ENCODE data around the gene STXBP5L.

STXBP5L gene

GRCh38 chr3:121096953-121097352, 188.9 kb downstream of the STXBP5L start:
- TF ChIP-seq REST (IDR thresholded peaks at IDR 0.05; ENCODE audit: low read depth): no peak
- TF ChIP-seq USF1 (IDR thresholded peaks at IDR 0.05): no peak
- TF ChIP-seq CEBPB (IDR thresholded peaks at IDR 0.05): no peak
- no peak for TF ChIP-seq TAF1 (IDR thresholded peaks at IDR 0.05; ENCODE audit: low read depth)
- TF ChIP-seq EGR1 (IDR thresholded peaks at IDR 0.05): no peak
- no peak for TF ChIP-seq RAD21 (IDR thresholded peaks at IDR 0.05; ENCODE audit: low read depth)
- no peak for TF ChIP-seq TCF12 (IDR thresholded peaks at IDR 0.05; ENCODE audit: low read depth)
- TF ChIP-seq TEAD4 (IDR thresholded peaks at IDR 0.05): no peak
- TF ChIP-seq CREB1 (IDR thresholded peaks at IDR 0.05; ENCODE audit: low read depth): no peak
- no peak for TF ChIP-seq FOXM1 (IDR thresholded peaks at IDR 0.05; ENCODE audit: borderline replicate concordance, low read depth)

GRCh38 chr3:121111086-121111485, 203.1 kb downstream of the STXBP5L start:
- 0 out of 2 replicates have a peak, but pooled peaks have one; percentile 23 for TF ChIP-seq CEBPB (IDR thresholded peaks at IDR 0.05)

GRCh38 chr3:121111914-121112612, 204.1 kb downstream of the STXBP5L start:
- TF ChIP-seq CEBPB (IDR thresholded peaks at IDR 0.05) (no peak), USF1 (IDR thresholded peaks at IDR 0.05) (no peak), FOXM1 (IDR thresholded peaks at IDR 0.05; ENCODE audit: borderline replicate concordance, low read depth) (no peak), ZBTB7A (IDR thresholded peaks at IDR 0.05; ENCODE audit: low read depth) (no peak), MAX (IDR thresholded peaks at IDR 0.05) (no peak), NFIC (IDR thresholded peaks at IDR 0.05) (no peak)

GRCh38 chr3:121126033-121126706, 218.2 kb downstream of the STXBP5L start:
- TF ChIP-seq FOXM1 (IDR thresholded peaks at IDR 0.05; ENCODE audit: borderline replicate concordance, low read depth) (no peak), EGR1 (IDR thresholded peaks at IDR 0.05) (no peak), TEAD4 (IDR thresholded peaks at IDR 0.05) (no peak), NFIC (IDR thresholded peaks at IDR 0.05) (no peak), RAD21 (IDR thresholded peaks at IDR 0.05; ENCODE audit: low read depth) (no peak), USF1 (IDR thresholded peaks at IDR 0.05) (no peak), TAF1 (IDR thresholded peaks at IDR 0.05; ENCODE audit: low read depth) (no peak), REST (IDR thresholded peaks at IDR 0.05; ENCODE audit: low read depth) (no peak), EP300 (IDR thresholded peaks at IDR 0.05; ENCODE audit: borderline replicate concordance) (no peak), YY1 (IDR thresholded peaks at IDR 0.05; ENCODE audit: low read depth) (no peak), CREB1 (IDR thresholded peaks at IDR 0.05; ENCODE audit: low read depth) (no peak), MAX (IDR thresholded peaks at IDR 0.05) (no peak), CEBPB (IDR thresholded peaks at IDR 0.05) (no peak), ZBTB7A (IDR thresholded peaks at IDR 0.05; ENCODE audit: low read depth) (no peak), TCF12 (IDR thresholded peaks at IDR 0.05; ENCODE audit: low read depth) (no peak)

- TF ChIP-seq TCF12 (IDR thresholded peaks at IDR 0.05; ENCODE audit: low read depth) (no peak), RAD21 (IDR thresholded peaks at IDR 0.05; ENCODE audit: low read depth) (no peak), EP300 (IDR thresholded peaks at IDR 0.05; ENCODE audit: borderline replicate concordance) (no peak), FOXM1 (IDR thresholded peaks at IDR 0.05; ENCODE audit: borderline replicate concordance, low read depth) (no peak), YY1 (IDR thresholded peaks at IDR 0.05; ENCODE audit: low read depth) (no peak), EGR1 (IDR thresholded peaks at IDR 0.05) (no peak), REST (IDR thresholded peaks at IDR 0.05; ENCODE audit: low read depth) (no peak), TAF1 (IDR thresholded peaks at IDR 0.05; ENCODE audit: low read depth) (no peak), USF1 (IDR thresholded peaks at IDR 0.05) (no peak), ZBTB7A (IDR thresholded peaks at IDR 0.05; ENCODE audit: low read depth) (no peak), CREB1 (IDR thresholded peaks at IDR 0.05; ENCODE audit: low read depth) (no peak), CEBPB (IDR thresholded peaks at IDR 0.05) (no peak)
Measured at GRCh38 chr3:121126707-121127035, 218.7 kb downstream of the STXBP5L start.

All from Ishikawa (cell line).